GM12874 (cell line): Measurements from ENCODE around the gene ZBTB44.

ENCODE experiments used
- CTCF ChIP-seq: IDR thresholded peaks from 2 replicates; pipeline ENCODE4 v1.5.1; 2011; ENCODE audit warnings: low read depth, mild to moderate bottlenecking, control low read depth, low read length, moderate library complexity; ENCODE audit not compliant: insufficient read depth

The ZBTB44 gene

GRCh38 chr11:130278745-130279144 is 36.0 kb downstream of the ZBTB44 start:
- TF ChIP-seq CTCF, result no peak

- TF ChIP-seq CTCF, result no peak
These were observed 36.6 kb downstream of the ZBTB44 start for GRCh38 chr11:130278151-130278550.

GRCh38 chr11:130272336-130272735 is 42.4 kb downstream of the ZBTB44 start:
- TF ChIP-seq CTCF, result no peak

- TF ChIP-seq CTCF, result no peak
These were observed 45.3 kb downstream of the ZBTB44 start for GRCh38 chr11:130269326-130269943.

- no peak for TF ChIP-seq CTCF
These were observed 51.4 kb downstream of the ZBTB44 start for GRCh38 chr11:130263351-130263750.

- no peak for TF ChIP-seq CTCF
These were observed 52.3 kb downstream of the ZBTB44 start for GRCh38 chr11:130262424-130262823.

GRCh38 chr11:130261571-130261970 is 53.1 kb downstream of the ZBTB44 start:
- no peak for TF ChIP-seq CTCF
